HG03066 (cell line): ENCODE results near the gene IGIP.
A peak's percentile ranks its signal among the peaks of the same experiment; 100 is the strongest.

Source experiments
- ATAC-seq: cut with Tn5 transposase; IDR thresholded peaks from one replicate; pipeline ENCODE4 v1.9.1; 2021; ENCODE audit warnings: low read depth; ENCODE audit not compliant: unreplicated experiment

The IGIP gene

DNA sequence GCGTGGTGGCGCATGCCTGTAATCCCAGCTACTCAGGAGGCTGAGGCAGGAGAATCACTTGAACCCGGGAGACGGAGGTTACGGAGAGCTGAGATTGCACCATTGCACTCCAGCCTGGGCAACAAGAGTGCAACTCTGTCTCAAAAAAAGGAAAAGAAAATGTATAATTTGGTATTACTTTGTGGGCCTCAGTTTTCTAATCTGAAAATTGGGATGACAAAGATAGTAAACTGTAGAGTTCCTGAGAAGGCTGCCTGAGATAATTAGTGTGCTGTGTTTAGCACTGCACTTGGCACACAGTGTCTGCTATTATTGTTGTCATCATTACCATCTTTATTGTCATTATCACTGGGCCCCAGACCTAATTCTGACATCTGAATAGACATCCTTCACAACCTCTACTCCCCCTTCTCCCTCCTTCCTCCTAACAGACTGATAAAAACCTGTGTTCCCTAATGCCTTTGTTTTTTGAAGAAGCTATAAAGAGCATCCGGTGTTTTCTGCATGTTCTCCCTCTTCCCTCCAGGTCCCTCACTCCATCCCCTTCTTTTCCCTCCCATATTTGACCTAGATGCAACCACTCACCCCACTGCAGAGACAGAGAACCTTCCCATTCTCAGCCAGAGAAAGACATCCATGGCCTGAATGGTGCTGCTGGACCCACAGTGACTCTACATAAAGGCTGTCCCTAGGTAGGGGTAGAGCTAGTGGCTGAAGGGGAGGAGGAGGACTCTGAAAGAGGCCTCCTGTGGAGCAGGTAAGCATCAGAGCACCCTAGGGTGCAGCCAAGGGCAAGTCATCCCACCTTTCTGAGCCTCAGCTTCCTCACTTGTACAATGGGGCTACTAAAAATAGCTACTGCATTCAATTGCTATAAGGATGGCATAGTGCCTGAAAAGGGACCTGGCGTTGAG, 33.5 kb downstream of the IGIP start:
- no peak for ATAC-seq

GRCh38 chr5:140162275-140162674, 36.5 kb downstream of the IGIP start:
- no peak for ATAC-seq

DNA sequence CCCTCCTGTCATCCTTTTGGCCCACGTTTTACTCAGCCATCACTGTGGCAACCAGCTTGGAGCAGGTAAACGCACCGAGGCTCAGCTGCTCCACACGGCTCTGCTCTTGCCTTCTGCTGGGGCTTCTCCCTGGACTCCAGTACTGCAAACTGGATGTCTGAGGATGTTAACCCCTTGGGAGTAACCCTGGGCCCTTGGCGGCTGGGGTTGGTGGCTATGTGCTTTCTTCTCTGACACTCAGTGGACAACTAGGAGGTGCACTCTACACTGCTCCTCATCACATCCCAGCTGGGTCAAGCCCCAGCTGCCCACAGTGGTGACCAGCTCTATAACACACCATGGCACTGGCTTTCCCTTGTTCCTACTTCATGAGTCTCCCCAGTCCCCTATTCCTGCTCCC, 37.0 kb downstream of the IGIP start:
- ATAC-seq, result no peak

DNA sequence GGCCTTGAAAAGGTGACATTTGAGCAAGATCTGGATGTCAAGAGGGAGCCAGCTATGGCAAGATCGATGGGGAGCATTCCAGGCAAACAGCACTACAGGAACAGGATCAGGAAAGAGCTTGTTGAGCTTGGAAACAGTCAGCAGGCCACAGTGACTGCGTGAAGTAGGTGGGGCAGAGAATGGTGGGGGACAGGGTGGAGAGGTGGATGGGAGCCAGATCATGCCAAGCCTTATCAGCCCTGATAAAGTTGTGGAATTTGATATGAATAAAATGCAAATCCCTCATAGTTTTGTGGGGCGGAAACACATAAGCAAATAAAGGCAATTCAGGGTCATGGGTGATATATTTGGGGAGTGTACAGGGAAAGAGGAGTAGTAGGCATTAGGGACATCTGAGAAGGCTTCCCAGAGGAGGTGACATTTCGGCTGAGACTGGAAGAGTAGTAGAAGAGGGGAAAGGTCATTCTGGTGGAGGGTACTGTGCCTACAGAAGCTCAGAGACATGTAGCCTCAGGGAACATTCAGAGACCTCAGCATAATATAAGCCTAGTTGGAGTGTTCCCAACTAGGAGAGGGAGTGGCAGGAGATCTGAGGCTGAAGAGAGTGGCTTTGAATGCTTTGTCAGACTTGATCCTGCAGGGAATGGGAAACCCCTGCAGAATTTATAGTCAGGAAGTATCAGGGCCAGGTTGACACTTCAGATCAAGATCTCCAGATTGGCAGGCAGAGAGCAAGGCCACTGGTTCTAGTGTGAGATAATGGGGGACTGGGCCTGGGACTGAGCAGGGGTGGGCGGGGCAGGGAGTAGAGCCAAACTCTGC, 39.6 kb downstream of the IGIP start:
- ATAC-seq, result no peak

DNA sequence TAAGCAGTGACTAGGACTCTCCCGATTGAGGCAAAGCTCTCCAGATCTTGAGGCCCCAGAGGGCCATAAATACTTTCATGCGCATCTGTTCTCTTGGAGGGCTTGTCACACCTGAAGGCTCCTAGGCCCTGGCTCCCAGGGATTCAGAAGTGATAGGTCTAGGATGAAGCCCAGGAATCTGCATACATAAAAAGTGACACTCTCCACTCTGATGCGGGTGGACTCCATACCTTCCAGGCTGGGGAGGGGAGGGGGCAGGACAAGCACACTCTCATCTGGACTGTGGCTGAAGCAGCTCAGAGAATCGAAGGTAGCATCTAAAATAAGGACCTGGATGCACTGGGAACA, 40.2 kb downstream of the IGIP start:
- ATAC-seq, result no peak

DNA sequence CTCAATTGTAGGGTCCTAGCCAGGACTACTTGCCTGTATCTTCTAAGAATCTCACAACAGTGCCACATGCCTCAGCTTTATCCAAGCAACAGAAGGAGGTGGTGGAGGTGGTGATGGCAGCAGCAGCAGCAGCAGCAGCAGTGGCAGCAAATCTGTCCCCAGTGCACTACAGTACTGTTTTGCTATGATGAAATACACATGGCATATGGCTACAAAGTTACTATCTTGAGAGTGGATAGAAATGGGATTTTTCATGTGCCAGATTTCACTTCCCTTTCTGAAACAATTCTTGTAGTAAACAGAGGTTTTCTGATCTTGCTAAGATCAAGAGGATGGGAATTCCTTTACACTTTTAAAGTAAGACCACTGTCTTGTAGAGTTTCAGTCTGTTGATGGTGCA, 41.2 kb downstream of the IGIP start:
- no peak for ATAC-seq

GRCh38 chr5:140168371-140168770, 42.6 kb downstream of the IGIP start:
- ATAC-seq, result no peak

GRCh38 chr5:140169410-140169809, 43.7 kb downstream of the IGIP start:
- no peak for ATAC-seq

DNA sequence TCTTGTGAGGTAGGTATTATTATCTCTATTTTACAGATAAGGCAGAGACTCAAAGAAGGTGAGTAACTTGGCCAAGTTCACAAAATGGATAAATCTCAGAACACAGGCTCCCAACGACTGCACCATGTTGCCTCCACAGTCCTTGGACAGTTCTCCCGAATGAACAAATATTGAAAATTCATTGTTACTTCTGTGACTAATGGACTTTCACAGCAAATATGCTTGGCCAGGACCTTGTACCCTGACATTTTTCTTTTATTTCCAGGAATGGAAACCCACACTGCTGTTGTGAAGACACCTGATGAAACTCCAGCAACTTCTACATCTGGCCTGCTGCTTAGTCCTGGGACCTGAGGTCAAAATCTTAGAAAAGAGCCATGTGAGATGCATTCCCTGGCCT, 46.7 kb downstream of the IGIP start:
- ATAC-seq, result no peak

DNA sequence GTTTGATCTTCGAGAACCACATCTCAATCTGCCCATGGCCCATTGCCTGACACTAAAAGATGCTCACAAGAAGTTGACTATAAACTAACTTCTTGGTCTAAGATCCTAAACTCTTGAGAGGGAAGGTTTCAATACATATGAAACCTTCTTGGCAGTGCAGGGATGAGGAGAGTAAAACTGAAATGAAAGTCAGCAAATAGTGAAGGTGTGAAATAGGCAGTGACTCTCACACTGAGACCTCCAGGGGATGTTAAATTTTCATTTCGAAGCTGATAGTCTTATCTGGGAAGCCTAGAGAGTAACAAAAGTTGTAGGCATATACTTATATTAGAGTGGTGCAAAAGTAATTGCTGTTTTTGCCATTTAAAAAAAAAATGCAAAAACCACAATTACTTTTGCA, 48.3 kb downstream of the IGIP start:
- ATAC-seq, result no peak

- ATAC-seq, result peak; percentile 93
These were observed 49.0 kb downstream of the IGIP start, which contains the start of gene CYSTM1 for GRCh38 chr5:140174465-140175366. Gene CYSTM1, plus strand, starts transcription at chr5:140175188. Its CDS starts 19,278 bp downstream, at chr5:140194466.

GRCh38 chr5:140175367-140176030, 49.8 kb downstream of the IGIP start:
- ATAC-seq, result peak; percentile 36

GRCh38 chr5:140176031-140176387, 50.3 kb downstream of the IGIP start:
- no peak for ATAC-seq

DNA sequence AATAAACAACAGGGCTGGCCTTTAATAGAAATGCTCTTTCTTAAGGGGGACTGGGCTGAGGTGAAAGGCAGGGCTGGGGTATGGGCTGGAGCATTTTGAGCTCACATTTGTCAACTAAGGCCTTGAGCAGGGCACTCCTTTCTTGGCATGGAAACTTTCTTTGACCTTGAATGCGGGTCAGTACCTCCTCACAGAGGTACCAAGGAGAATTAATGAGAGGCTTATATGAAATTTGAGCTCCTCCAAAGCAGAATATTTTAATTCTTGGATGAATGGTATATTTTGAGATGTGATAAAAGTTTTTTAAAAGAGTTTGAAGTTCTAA, 52.3 kb downstream of the IGIP start:
- no peak for ATAC-seq

GRCh38 chr5:140178482-140179116, 52.9 kb downstream of the IGIP start:
- ATAC-seq, result no peak
